Kidney epithelial cell (primary cell): Measurements from ENCODE around the gene NUAK1. TPM values are rescaled to one million over a fixed set of nuclear protein-coding genes. Genes with fewer than 3 reads are reported as not detected.

Experiments used
- DNase-seq: peaks from one replicate; pipeline ENCODE4 v3.0.0-alpha.2; 2010; ENCODE audit warnings: low read depth
- H3K27me3 ChIP-seq: 2 replicates; pipeline ENCODE4 v1.6.0; 2011; ENCODE audit warnings: low read length; ENCODE audit not compliant: control insufficient read depth, insufficient read depth
- H3K36me3 ChIP-seq: 2 replicates; pipeline ENCODE4 v1.5.1; 2011; ENCODE audit warnings: low read length; ENCODE audit not compliant: control insufficient read depth, insufficient read depth
- H3K4me3 ChIP-seq: 2 replicates; pipeline ENCODE4 v1.5.1; 2011; ENCODE audit warnings: low read depth, mild to moderate bottlenecking, control low read depth, low read length
- total RNA-seq: library from RNA; depleted of rRNA; stranded (reverse); fragments of >200 nt; gene quantifications from 2 replicates; pipeline ENCODE4 v1.2.3, GENCODE V29; 2015
- TF ChIP-seq, protein P1 (sequence below): IDR thresholded peaks from 2 replicates; pipeline ENCODE4 v1.5.1; 2011; ENCODE audit warnings: mild to moderate bottlenecking, moderate library complexity, low read length, control low read depth, inconsistent platforms; ENCODE audit not compliant: insufficient read depth, poor library complexity, severe bottlenecking

The NUAK1 gene
- total RNA-seq, 1 donor from 2014 or later, result 38.2 TPM

GRCh38 chr12:106084014-106084671, 54.6 kb downstream of the NUAK1 start:
- Histone ChIP-seq H3K36me3 (no peaks in the 10 kb centered on the region), H3K4me3 (no peak overlapping the region), H3K27me3 (no peaks in the 10 kb centered on the region)
- TF ChIP-seq, protein P1, sequence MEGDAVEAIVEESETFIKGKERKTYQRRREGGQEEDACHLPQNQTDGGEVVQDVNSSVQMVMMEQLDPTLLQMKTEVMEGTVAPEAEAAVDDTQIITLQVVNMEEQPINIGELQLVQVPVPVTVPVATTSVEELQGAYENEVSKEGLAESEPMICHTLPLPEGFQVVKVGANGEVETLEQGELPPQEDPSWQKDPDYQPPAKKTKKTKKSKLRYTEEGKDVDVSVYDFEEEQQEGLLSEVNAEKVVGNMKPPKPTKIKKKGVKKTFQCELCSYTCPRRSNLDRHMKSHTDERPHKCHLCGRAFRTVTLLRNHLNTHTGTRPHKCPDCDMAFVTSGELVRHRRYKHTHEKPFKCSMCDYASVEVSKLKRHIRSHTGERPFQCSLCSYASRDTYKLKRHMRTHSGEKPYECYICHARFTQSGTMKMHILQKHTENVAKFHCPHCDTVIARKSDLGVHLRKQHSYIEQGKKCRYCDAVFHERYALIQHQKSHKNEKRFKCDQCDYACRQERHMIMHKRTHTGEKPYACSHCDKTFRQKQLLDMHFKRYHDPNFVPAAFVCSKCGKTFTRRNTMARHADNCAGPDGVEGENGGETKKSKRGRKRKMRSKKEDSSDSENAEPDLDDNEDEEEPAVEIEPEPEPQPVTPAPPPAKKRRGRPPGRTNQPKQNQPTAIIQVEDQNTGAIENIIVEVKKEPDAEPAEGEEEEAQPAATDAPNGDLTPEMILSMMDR, result no peak
- peak; percentile 89 for DNase-seq

- Histone ChIP-seq H3K4me3 (no peak overlapping the region), H3K36me3 (no peaks in the 10 kb centered on the region), H3K27me3 (no peaks in the 10 kb centered on the region)
- TF ChIP-seq, protein P1, result no peak
- DNase-seq, result no peak
These were observed 56.3 kb downstream of the NUAK1 start for GRCh38 chr12:106082216-106083175.

- no peak for DNase-seq
- no peaks in the 10 kb centered on the region for H3K36me3 ChIP-seq
- H3K4me3 ChIP-seq, result no peak overlapping the region
- H3K27me3 ChIP-seq, result no peaks in the 10 kb centered on the region
- TF ChIP-seq, protein P1, result no peak
These were observed 57.1 kb downstream of the NUAK1 start for GRCh38 chr12:106081606-106082005.

- no peak for DNase-seq
- TF ChIP-seq, protein P1, result no peak
- Histone ChIP-seq H3K4me3 (no peak overlapping the region), H3K27me3 (no peaks in the 10 kb centered on the region), H3K36me3 (no peaks in the 10 kb centered on the region)
These were observed 58.0 kb downstream of the NUAK1 start for GRCh38 chr12:106080791-106081170.

- no peak for DNase-seq
- TF ChIP-seq, protein P1, result no peak
- Histone ChIP-seq H3K4me3 (no peak overlapping the region), H3K36me3 (no peaks in the 10 kb centered on the region), H3K27me3 (no peaks in the 10 kb centered on the region)
These were observed 58.5 kb downstream of the NUAK1 start for GRCh38 chr12:106080041-106080790.
